HEK293 (cell line): ENCODE measurements around the gene TSHR.

Source experiments
- CTCF ChIA-PET: fragments of 350-600 bp; formaldehyde crosslinking; extraction: SDS; loops from one replicate; lab custom pipeline; 2021; ENCODE audit warnings: antibody characterized with exemption; lab: Yijun Ruan, JAX
- POLR2A ChIA-PET: fragments of 300-600 bp; formaldehyde crosslinking; extraction: SDS; loops from one replicate; lab custom pipeline; 2020; ENCODE audit warnings: antibody characterized with exemption, inconsistent platforms; lab: Yijun Ruan, JAX
- H3K27ac ChIP-seq: fragments of 200-500 bp; sonication (Bioruptor generic); 2 replicates; pipeline ENCODE4 v1.5.1; 2014; ENCODE audit warnings: low read depth, low read length, control low read depth, inconsistent platforms; ENCODE audit errors: extremely low read depth
- H3K36me3 ChIP-seq, 2 experiments: fragments of 200-500 bp in 1 of 2; sonication (Bioruptor generic) in 1 of 2; 1 replicate in 1 of 2; 2 replicates in 1 of 2; pipeline ENCODE4 v1.5.1; 2014 to 2017; ENCODE audit warnings: inconsistent platforms in 2 of 2, low read length in 2 of 2; ENCODE audit not compliant: control insufficient read depth in 2 of 2, insufficient read depth in 1 of 2
- H3K4me1 ChIP-seq: fragments of 200-500 bp; sonication (Bioruptor generic); 2 replicates; pipeline ENCODE4 v1.5.1; 2014; ENCODE audit warnings: mild to moderate bottlenecking, low read length, inconsistent platforms; ENCODE audit not compliant: control insufficient read depth, insufficient read depth
- H3K4me3 ChIP-seq: 2 replicates; pipeline ENCODE4 v1.5.1; 2011; ENCODE audit warnings: low read depth, mild to moderate bottlenecking, control low read depth, low read length, moderate library complexity
- H3K9me3 ChIP-seq: fragments of 200-500 bp; sonication (Bioruptor generic); 2 replicates; pipeline ENCODE4 v1.5.1; 2014; ENCODE audit warnings: low read depth, low read length, inconsistent platforms; ENCODE audit not compliant: control insufficient read depth, insufficient read depth
- IKZF3 ChIP-seq: fragments of 450-650 bp; IDR thresholded peaks from 2 replicates; pipeline ENCODE4 v1.5.0; 2018; ENCODE audit warnings: missing biosample characterization, mild to moderate bottlenecking, missing genetic modification characterization, moderate library complexity
- SP7 ChIP-seq: fragments of 450-650 bp; formaldehyde crosslinking; IDR thresholded peaks from 2 replicates; pipeline ENCODE4 v1.5.1; 2016; ENCODE audit warnings: missing biosample characterization, missing genetic modification characterization
- TRIM28 ChIP-seq: IDR thresholded peaks from 2 replicates; pipeline ENCODE4 v1.6.1; 2011; ENCODE audit warnings: low read length, control low read depth, borderline replicate concordance
- ZEB2 ChIP-seq: fragments of 450-650 bp; formaldehyde crosslinking; IDR thresholded peaks from 2 replicates; pipeline ENCODE4 v1.5.1; 2016; ENCODE audit warnings: missing biosample characterization, missing genetic modification characterization
- ZNF169 ChIP-seq: fragments of 450-650 bp; formaldehyde crosslinking; IDR thresholded peaks from 2 replicates; pipeline ENCODE4 v1.5.1; 2016; ENCODE audit warnings: missing biosample characterization, missing genetic modification characterization
- ZNF366 ChIP-seq: fragments of 450-650 bp; formaldehyde crosslinking; conservative IDR thresholded peaks from 2 replicates; pipeline ENCODE4 v1.5.1; 2016; ENCODE audit warnings: missing biosample characterization, missing genetic modification characterization
- ZNF416 ChIP-seq: fragments of 450-650 bp; formaldehyde crosslinking; IDR thresholded peaks from 2 replicates; pipeline ENCODE4 v1.5.1; 2016; ENCODE audit warnings: missing biosample characterization, missing genetic modification characterization
- ZNF555 ChIP-seq: fragments of 450-650 bp; formaldehyde crosslinking; conservative IDR thresholded peaks from 2 replicates; pipeline ENCODE4 v1.5.1; 2017; ENCODE audit warnings: missing biosample characterization, mild to moderate bottlenecking, missing genetic modification characterization, inconsistent platforms
- ZNF629 ChIP-seq: fragments of 450-650 bp; formaldehyde crosslinking; IDR thresholded peaks from 2 replicates; pipeline ENCODE4 v1.5.1; 2017; ENCODE audit warnings: missing biosample characterization, missing genetic modification characterization
- ZNF747 ChIP-seq: fragments of 450-650 bp; formaldehyde crosslinking; IDR thresholded peaks from 2 replicates; pipeline ENCODE4 v1.5.1; 2016; ENCODE audit warnings: missing biosample characterization, missing genetic modification characterization
- ZNF791 ChIP-seq: fragments of 450-650 bp; formaldehyde crosslinking; IDR thresholded peaks from 2 replicates; pipeline ENCODE4 v1.5.1; 2016; ENCODE audit warnings: missing biosample characterization, missing genetic modification characterization
- ZNF830 ChIP-seq: fragments of 450-650 bp; IDR thresholded peaks from 2 replicates; pipeline ENCODE4 v1.5.0; 2018; ENCODE audit warnings: missing biosample characterization, missing genetic modification characterization, low read depth, mild to moderate bottlenecking, moderate library complexity
- TF ChIP-seq, protein P1 (sequence below): fragments of 450-650 bp; formaldehyde crosslinking; IDR thresholded peaks from 2 replicates; pipeline ENCODE4 v1.5.1; 2016; ENCODE audit warnings: missing biosample characterization, missing genetic modification characterization, low read depth
- TF ChIP-seq, protein P2 (sequence below): fragments of 450-650 bp; formaldehyde crosslinking; IDR thresholded peaks from 2 replicates; pipeline ENCODE4 v1.5.1; 2016; ENCODE audit warnings: missing biosample characterization, missing genetic modification characterization
- TF ChIP-seq, protein P3 (sequence below): fragments of 450-650 bp; formaldehyde crosslinking; IDR thresholded peaks from 2 replicates; pipeline ENCODE4 v1.5.1; 2016; ENCODE audit warnings: missing biosample characterization, missing genetic modification characterization
- TF ChIP-seq, protein P4 (sequence below): fragments of 450-650 bp; formaldehyde crosslinking; IDR thresholded peaks from 2 replicates; pipeline ENCODE4 v1.5.1; 2016; ENCODE audit warnings: missing biosample characterization, missing genetic modification characterization
- TF ChIP-seq, protein P5 (sequence below): fragments of 450-650 bp; formaldehyde crosslinking; IDR thresholded peaks from 2 replicates; pipeline ENCODE4 v1.5.0; 2017; ENCODE audit warnings: missing biosample characterization, missing genetic modification characterization, borderline replicate concordance
- TF ChIP-seq, protein P6 (sequence below): fragments of 450-650 bp; formaldehyde crosslinking; IDR thresholded peaks from 2 replicates; pipeline ENCODE4 v1.5.1; 2016; ENCODE audit warnings: missing biosample characterization, missing genetic modification characterization
- TF ChIP-seq, protein P7 (sequence below): fragments of 450-650 bp; formaldehyde crosslinking; conservative IDR thresholded peaks from 2 replicates; pipeline ENCODE4 v1.5.1; 2016; ENCODE audit warnings: low read depth, missing biosample characterization, missing genetic modification characterization

TSHR gene

DNA sequence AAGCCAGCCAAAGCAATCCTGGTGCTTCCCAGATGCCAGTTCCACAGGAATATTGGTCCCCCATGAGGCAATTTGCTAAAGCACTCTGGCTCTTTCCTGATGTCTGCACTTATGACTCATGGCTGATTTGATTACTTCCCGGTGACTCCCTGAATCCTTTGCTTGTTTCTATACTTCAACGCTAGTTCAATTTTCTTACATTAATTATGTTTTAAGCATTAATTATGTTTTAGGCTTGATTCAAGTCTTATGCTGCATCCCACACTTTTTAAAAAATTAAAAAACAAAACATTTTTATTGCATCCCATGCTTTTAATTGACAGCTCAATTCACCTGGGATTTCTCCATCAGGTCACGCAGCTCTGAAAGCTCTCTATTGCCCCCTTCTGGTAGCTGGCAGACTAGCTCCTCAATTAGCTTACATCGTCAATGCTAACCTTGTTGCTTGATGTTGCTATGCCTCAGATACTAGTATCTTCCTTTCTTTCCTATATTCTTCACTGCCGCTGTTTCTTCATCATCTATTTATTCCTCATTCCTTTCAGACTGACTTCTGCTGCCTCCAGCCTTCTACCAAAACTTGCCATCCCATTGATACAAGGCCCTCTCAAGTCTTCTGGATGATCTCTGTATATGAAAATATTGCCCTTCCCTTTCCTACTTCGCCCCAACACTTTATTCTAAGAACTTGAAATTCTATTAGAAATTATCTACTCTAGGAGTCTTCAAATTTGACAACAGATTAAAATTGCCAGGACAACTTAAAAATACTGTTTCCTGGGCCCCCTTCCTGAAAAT, 32.0 kb downstream of the TSHR start:
- H3K9me3 ChIP-seq = no peaks in the 10 kb centered on the region
- ChIA-PET CTCF (interaction anchor here (0.6 to 4.4 kb wide), 27 partner anchors 9 to 934 kb away, joined by 3 to 41 read pairs (median 4); partner anchors contain the start of gene TSHR), POLR2A (interaction anchor here (0.9 kb wide), 1 partner anchor 232 kb away, joined by 3 read pairs; no protein-coding TSS in a partner anchor)
- H3K4me3 ChIP-seq = no peak overlapping the region
- H3K4me1 ChIP-seq = no peaks in the 10 kb centered on the region
- no peak overlapping the region for H3K27ac ChIP-seq
- H3K36me3 ChIP-seq = no peaks in the 10 kb centered on the region
- TF ChIP-seq ZNF555 (tag by site-specific recombination) (no peak), ZNF366 (tag by site-specific recombination) (0 out of 2 replicates have a peak, but pooled peaks have one; percentile 19), SP7 (tag by site-specific recombination) (0 out of 2 replicates have a peak, but pooled peaks have one; percentile 23), TRIM28 (peak; percentile 44; the same call in 1 of the 2 replicates), ZNF747 (tag by site-specific recombination) (no peak), ZNF791 (tag by site-specific recombination) (no peak), ZNF830 (tag by site-specific recombination) (no peak), ZNF169 (tag by site-specific recombination) (no peak), ZNF416 (tag by site-specific recombination) (no peak), ZEB2 (peak; percentile 80), ZNF629 (tag by site-specific recombination) (no peak), IKZF3 (tag by site-specific recombination) (peak; percentile 29; the same call in 1 of the 2 replicates)
- TF ChIP-seq, protein P1, sequence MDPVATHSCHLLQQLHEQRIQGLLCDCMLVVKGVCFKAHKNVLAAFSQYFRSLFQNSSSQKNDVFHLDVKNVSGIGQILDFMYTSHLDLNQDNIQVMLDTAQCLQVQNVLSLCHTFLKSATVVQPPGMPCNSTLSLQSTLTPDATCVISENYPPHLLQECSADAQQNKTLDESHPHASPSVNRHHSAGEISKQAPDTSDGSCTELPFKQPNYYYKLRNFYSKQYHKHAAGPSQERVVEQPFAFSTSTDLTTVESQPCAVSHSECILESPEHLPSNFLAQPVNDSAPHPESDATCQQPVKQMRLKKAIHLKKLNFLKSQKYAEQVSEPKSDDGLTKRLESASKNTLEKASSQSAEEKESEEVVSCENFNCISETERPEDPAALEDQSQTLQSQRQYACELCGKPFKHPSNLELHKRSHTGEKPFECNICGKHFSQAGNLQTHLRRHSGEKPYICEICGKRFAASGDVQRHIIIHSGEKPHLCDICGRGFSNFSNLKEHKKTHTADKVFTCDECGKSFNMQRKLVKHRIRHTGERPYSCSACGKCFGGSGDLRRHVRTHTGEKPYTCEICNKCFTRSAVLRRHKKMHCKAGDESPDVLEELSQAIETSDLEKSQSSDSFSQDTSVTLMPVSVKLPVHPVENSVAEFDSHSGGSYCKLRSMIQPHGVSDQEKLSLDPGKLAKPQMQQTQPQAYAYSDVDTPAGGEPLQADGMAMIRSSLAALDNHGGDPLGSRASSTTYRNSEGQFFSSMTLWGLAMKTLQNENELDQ (tag by site-specific recombination) = no peak
- TF ChIP-seq, protein P2, sequence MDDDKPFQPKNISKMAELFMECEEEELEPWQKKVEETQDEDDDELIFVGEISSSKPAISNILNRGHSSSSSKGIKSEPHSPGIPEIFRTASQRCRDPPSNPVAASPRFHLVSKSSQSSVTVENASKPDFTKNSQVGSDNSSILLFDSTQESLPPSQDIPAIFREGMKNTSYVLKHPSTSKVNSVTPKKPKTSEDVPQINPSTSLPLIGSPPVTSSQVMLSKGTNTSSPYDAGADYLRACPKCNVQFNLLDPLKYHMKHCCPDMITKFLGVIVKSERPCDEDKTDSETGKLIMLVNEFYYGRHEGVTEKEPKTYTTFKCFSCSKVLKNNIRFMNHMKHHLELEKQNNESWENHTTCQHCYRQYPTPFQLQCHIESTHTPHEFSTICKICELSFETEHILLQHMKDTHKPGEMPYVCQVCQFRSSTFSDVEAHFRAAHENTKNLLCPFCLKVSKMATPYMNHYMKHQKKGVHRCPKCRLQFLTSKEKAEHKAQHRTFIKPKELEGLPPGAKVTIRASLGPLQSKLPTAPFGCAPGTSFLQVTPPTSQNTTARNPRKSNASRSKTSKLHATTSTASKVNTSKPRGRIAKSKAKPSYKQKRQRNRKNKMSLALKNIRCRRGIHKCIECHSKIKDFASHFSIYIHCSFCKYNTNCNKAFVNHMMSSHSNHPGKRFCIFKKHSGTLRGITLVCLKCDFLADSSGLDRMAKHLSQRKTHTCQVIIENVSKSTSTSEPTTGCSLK = no peak
- TF ChIP-seq, protein P3, sequence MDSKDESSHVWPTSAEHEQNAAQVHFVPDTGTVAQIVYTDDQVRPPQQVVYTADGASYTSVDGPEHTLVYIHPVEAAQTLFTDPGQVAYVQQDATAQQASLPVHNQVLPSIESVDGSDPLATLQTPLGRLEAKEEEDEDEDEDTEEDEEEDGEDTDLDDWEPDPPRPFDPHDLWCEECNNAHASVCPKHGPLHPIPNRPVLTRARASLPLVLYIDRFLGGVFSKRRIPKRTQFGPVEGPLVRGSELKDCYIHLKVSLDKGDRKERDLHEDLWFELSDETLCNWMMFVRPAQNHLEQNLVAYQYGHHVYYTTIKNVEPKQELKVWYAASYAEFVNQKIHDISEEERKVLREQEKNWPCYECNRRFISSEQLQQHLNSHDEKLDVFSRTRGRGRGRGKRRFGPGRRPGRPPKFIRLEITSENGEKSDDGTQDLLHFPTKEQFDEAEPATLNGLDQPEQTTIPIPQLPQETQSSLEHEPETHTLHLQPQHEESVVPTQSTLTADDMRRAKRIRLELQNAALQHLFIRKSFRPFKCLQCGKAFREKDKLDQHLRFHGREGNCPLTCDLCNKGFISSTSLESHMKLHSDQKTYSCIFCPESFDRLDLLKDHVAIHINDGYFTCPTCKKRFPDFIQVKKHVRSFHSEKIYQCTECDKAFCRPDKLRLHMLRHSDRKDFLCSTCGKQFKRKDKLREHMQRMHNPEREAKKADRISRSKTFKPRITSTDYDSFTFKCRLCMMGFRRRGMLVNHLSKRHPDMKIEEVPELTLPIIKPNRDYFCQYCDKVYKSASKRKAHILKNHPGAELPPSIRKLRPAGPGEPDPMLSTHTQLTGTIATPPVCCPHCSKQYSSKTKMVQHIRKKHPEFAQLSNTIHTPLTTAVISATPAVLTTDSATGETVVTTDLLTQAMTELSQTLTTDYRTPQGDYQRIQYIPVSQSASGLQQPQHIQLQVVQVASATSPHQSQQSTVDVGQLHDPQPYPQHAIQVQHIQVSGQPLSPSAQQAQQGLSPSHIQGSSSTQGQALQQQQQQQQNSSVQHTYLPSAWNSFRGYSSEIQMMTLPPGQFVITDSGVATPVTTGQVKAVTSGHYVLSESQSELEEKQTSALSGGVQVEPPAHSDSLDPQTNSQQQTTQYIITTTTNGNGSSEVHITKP (tag by site-specific recombination) = 0 out of 2 replicates have a peak, but pooled peaks have one; percentile 13
- TF ChIP-seq, protein P4, sequence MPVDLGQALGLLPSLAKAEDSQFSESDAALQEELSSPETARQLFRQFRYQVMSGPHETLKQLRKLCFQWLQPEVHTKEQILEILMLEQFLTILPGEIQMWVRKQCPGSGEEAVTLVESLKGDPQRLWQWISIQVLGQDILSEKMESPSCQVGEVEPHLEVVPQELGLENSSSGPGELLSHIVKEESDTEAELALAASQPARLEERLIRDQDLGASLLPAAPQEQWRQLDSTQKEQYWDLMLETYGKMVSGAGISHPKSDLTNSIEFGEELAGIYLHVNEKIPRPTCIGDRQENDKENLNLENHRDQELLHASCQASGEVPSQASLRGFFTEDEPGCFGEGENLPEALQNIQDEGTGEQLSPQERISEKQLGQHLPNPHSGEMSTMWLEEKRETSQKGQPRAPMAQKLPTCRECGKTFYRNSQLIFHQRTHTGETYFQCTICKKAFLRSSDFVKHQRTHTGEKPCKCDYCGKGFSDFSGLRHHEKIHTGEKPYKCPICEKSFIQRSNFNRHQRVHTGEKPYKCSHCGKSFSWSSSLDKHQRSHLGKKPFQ (tag by site-specific recombination) = no peak
- TF ChIP-seq, protein P5, sequence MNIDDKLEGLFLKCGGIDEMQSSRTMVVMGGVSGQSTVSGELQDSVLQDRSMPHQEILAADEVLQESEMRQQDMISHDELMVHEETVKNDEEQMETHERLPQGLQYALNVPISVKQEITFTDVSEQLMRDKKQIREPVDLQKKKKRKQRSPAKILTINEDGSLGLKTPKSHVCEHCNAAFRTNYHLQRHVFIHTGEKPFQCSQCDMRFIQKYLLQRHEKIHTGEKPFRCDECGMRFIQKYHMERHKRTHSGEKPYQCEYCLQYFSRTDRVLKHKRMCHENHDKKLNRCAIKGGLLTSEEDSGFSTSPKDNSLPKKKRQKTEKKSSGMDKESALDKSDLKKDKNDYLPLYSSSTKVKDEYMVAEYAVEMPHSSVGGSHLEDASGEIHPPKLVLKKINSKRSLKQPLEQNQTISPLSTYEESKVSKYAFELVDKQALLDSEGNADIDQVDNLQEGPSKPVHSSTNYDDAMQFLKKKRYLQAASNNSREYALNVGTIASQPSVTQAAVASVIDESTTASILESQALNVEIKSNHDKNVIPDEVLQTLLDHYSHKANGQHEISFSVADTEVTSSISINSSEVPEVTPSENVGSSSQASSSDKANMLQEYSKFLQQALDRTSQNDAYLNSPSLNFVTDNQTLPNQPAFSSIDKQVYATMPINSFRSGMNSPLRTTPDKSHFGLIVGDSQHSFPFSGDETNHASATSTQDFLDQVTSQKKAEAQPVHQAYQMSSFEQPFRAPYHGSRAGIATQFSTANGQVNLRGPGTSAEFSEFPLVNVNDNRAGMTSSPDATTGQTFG (tag by site-specific recombination) = no peak
- TF ChIP-seq, protein P6, sequence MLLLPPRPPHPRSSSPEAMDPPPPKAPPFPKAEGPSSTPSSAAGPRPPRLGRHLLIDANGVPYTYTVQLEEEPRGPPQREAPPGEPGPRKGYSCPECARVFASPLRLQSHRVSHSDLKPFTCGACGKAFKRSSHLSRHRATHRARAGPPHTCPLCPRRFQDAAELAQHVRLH (tag by site-specific recombination) = 0 out of 2 replicates have a peak, but pooled peaks have one; percentile 23
- TF ChIP-seq, protein P7, sequence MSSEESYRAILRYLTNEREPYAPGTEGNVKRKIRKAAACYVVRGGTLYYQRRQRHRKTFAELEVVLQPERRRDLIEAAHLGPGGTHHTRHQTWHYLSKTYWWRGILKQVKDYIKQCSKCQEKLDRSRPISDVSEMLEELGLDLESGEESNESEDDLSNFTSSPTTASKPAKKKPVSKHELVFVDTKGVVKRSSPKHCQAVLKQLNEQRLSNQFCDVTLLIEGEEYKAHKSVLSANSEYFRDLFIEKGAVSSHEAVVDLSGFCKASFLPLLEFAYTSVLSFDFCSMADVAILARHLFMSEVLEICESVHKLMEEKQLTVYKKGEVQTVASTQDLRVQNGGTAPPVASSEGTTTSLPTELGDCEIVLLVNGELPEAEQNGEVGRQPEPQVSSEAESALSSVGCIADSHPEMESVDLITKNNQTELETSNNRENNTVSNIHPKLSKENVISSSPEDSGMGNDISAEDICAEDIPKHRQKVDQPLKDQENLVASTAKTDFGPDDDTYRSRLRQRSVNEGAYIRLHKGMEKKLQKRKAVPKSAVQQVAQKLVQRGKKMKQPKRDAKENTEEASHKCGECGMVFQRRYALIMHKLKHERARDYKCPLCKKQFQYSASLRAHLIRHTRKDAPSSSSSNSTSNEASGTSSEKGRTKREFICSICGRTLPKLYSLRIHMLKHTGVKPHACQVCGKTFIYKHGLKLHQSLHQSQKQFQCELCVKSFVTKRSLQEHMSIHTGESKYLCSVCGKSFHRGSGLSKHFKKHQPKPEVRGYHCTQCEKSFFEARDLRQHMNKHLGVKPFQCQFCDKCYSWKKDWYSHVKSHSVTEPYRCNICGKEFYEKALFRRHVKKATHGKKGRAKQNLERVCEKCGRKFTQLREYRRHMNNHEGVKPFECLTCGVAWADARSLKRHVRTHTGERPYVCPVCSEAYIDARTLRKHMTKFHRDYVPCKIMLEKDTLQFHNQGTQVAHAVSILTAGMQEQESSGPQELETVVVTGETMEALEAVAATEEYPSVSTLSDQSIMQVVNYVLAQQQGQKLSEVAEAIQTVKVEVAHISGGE (tag by site-specific recombination) = peak; percentile 88
